22Rv1 (cell line): ENCODE data around the gene SHROOM4.

Experiments
- CTCF ChIP-seq: fragments of 450-650 bp; IDR thresholded peaks from 2 replicates; pipeline ENCODE4 v1.5.1; 2017; ENCODE audit warnings: mild to moderate bottlenecking
- ZFX ChIP-seq: fragments of 450-650 bp; IDR thresholded peaks from 2 replicates; pipeline ENCODE4 v1.6.1; 2017; ENCODE audit warnings: antibody characterized with exemption, borderline replicate concordance

DNA sequence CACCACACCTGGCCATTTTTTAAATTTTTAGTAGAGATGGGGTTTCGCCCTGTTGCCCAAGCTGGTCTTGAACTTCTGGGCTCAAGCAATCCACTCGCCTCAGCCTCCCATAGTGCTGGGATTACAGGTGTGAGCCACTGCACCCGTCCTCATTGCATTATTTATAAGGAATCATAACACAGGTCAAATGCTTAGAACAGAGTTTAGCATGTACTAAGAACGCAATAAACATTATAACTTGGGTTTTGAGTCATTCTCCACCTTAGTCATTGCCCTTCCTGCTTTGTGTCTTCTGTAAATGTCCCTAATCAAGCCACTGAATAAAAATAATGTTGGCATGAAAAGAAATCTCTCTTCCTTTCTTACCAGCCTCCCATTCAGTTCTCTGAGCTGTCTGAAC, 38.5 kb upstream of the SHROOM4 start:
- TF ChIP-seq CTCF (no peak), ZFX (no peak)
